Measurements from ENCODE around the gene PDLIM3. TPM values are rescaled to one million over a fixed set of nuclear protein-coding genes. Genes with fewer than 3 reads are reported as not detected.

Gene PDLIM3
- total and polyA plus RNA-seq, 9 of the 15 experiments (the other 6 are each of a cell fraction or from before 2014, with no cell fraction given): 0.06 TPM; not detected in 8

DNA sequence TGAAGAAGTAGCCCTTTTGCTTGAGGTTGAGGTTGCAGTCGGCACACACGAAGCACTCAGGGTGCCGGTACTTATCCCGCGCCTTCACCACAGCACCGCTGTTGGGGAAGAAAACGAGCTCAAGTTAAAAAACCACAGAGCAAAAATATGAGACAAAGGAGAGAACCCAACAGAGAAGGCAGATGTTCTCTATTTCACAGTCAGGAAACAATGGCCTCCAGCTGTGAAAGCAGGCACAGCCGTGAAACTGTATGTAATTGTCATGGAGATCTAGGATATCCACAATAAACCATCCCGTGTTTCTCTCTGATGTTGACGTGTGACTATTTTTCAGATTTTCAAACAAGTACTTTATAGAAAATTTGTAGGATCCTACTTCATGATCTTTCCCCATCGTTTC is 32.9 kb downstream of the PDLIM3 start:
- Histone ChIP-seq H3K27ac (ENCODE audit: extremely low read depth, low read depth, low read length) (no peak overlapping the region), H3K4me3 (no peak overlapping the region), H3K9me1 (ENCODE audit: control insufficient read depth, insufficient read depth, low read length) (no peaks in the 10 kb centered on the region), H2AFZ (ENCODE audit: low read depth, low read length) (no peak overlapping the region), H3K36me3 (ENCODE audit: control insufficient read depth, insufficient read depth, low read length) (no peaks in the 10 kb centered on the region), H3K4me1 (replicated peaks in 1 of 2; ENCODE audit: control insufficient read depth in 2 of 2, insufficient read depth in 2 of 2, low read length in 2 of 2) (peaks cover 3 to 7% of the 10 kb centered on the region in 2 experiments; a peak in 3 of 5 replicates), H3K4me2 (ENCODE audit: insufficient read depth, low read length) (no peak overlapping the region), H4K20me1 (replicated peaks; ENCODE audit: control insufficient read depth, insufficient read depth, low read length) (no peaks in the 10 kb centered on the region), H3K9ac (ENCODE audit: insufficient read depth in 1 of 2, low read depth in 2 of 2, low read length in 2 of 2) (no peak overlapping the region), H3K27me3 (ENCODE audit: control insufficient read depth in 2 of 2, insufficient read depth in 2 of 2, low read length in 2 of 2) (peaks cover 8 to 24% of the 10 kb centered on the region in 2 experiments; a peak in 3 of 5 replicates), H3K9me3 (replicated peaks; ENCODE audit: control insufficient read depth, insufficient read depth, low read depth, low read length) (no peaks in the 10 kb centered on the region), H3K79me2 (ENCODE audit: control insufficient read depth, insufficient read depth, low read length) (no peaks in the 10 kb centered on the region)
- no peak for TF ChIP-seq E2F1 (CRISPR knock-in tag; IDR thresholded peaks at IDR 0.05)
- no peak for TF ChIP-seq ZNF143 (CRISPR knock-in tag; IDR thresholded peaks at IDR 0.05)
- 41% methylated on average over 10 of the region's 11 CpGs for WGBS (ENCODE audit: insufficient coverage, low coverage, missing lambda C conversion rate)
- FAIRE-seq (no peak), ATAC-seq (no peak), DNase-seq (ENCODE audit: extremely low read depth in 1 of 4, low spot score in 3 of 4) (no peak)
- POLR2A ChIA-PET: no interaction called here
- in situ Hi-C loops (cut with MboI) (no loop called here), intact Hi-C loops (cut with micrococcal nuclease) (no loop called here)
- BruUV-seq (replicated peaks): no TSS peak
- CTCF ChIA-PET (ENCODE audit: low intra/inter-chr PET ratio): no interaction called here

DNA sequence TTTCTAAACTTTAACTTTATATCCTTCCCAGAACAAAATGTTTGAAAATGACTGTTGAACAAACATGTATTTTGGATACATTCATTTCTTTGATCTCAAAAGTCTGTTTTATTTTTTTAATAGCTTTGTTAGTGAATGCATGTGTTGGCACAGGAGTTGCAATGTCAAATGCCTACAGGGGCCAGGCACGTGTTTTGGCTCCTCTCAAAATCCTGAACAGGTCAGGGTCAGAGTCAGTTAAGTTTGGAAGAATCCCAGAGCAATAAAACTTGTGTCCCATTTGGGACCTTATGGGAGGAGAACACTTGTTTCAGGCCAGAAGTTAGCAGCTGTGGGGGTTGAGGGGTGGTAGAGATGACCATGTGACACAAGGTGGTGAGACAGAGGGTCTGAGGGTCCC is 34.7 kb downstream of the PDLIM3 start:
- Histone ChIP-seq H2AFZ (ENCODE audit: low read depth, low read length) (no peak overlapping the region), H3K79me2 (ENCODE audit: control insufficient read depth, insufficient read depth, low read length) (no peaks in the 10 kb centered on the region), H3K9ac (ENCODE audit: insufficient read depth in 1 of 2, low read depth in 2 of 2, low read length in 2 of 2) (no peak overlapping the region), H4K20me1 (replicated peaks; ENCODE audit: control insufficient read depth, insufficient read depth, low read length) (no peaks in the 10 kb centered on the region), H3K9me1 (ENCODE audit: control insufficient read depth, insufficient read depth, low read length) (no peaks in the 10 kb centered on the region), H3K27ac (ENCODE audit: extremely low read depth, low read depth, low read length) (no peak overlapping the region), H3K27me3 (ENCODE audit: control insufficient read depth in 2 of 2, insufficient read depth in 2 of 2, low read length in 2 of 2) (peaks cover 7 to 20% of the 10 kb centered on the region in 2 experiments; a peak in 4 of 5 replicates), H3K4me2 (ENCODE audit: insufficient read depth, low read length) (no peak overlapping the region), H3K36me3 (ENCODE audit: control insufficient read depth, insufficient read depth, low read length) (no peaks in the 10 kb centered on the region), H3K9me3 (replicated peaks; ENCODE audit: control insufficient read depth, insufficient read depth, low read depth, low read length) (no peaks in the 10 kb centered on the region), H3K4me1 (replicated peaks in 1 of 2; ENCODE audit: control insufficient read depth in 2 of 2, insufficient read depth in 2 of 2, low read length in 2 of 2) (peaks cover 0 to 7% of the 10 kb centered on the region in 2 experiments; a peak in 2 of 5 replicates), H3K4me3 (no peak overlapping the region)
- CTCF ChIA-PET (ENCODE audit: low intra/inter-chr PET ratio): no interaction called here
- in situ Hi-C loops (cut with MboI): no loop called here
- POLR2A ChIA-PET: interaction anchor here (0.5 kb wide), 1 partner anchor 15 kb away, joined by 3 read pairs; no protein-coding TSS in a partner anchor
- DNase-seq (ENCODE audit: extremely low read depth in 1 of 4, low spot score in 3 of 4) (no peak), FAIRE-seq (no peak), ATAC-seq (no peak)
- intact Hi-C loops (cut with micrococcal nuclease): no loop called here
- TF ChIP-seq MCM3 (IDR thresholded peaks at IDR 0.05): no peak
- WGBS (ENCODE audit: insufficient coverage, low coverage, missing lambda C conversion rate): 7% methylated on average over 1 of the region's 1 CpG
- no TSS peak for BruUV-seq (replicated peaks)

Data from K562 (cell line).